Endothelial cell (in vitro differentiated cells): Measurements from ENCODE around the gene WFDC10A. TPM values are rescaled to one million over a fixed set of nuclear protein-coding genes. Genes with fewer than 3 reads are reported as not detected.

Experiments
- DNase-seq: peaks from one replicate; pipeline ENCODE4 v3.0.0; 2021; ENCODE audit warnings: low spot score
- H3K27ac Mint-ChIP-seq: one replicate; pipeline ENCODE4 v1.8.0; 2021; ENCODE audit warnings: mixed read lengths, inconsistent platforms; ENCODE audit not compliant: unreplicated experiment
- H3K27me3 Mint-ChIP-seq: one replicate; pipeline ENCODE4 v1.8.0; 2021; ENCODE audit warnings: mild to moderate bottlenecking, moderate library complexity, mixed read lengths, inconsistent platforms; ENCODE audit not compliant: unreplicated experiment
- H3K36me3 Mint-ChIP-seq: one replicate; pipeline ENCODE4 v1.8.0; 2021; ENCODE audit warnings: mild to moderate bottlenecking, low read depth, mixed read lengths, inconsistent platforms; ENCODE audit not compliant: unreplicated experiment
- H3K4me1 Mint-ChIP-seq: one replicate; pipeline ENCODE4 v1.8.0; 2021; ENCODE audit warnings: mild to moderate bottlenecking, mixed read lengths, inconsistent platforms; ENCODE audit not compliant: unreplicated experiment
- H3K4me3 Mint-ChIP-seq: one replicate; pipeline ENCODE4 v1.8.0; 2021; ENCODE audit warnings: mild to moderate bottlenecking, mixed read lengths, inconsistent platforms; ENCODE audit not compliant: unreplicated experiment
- H3K9me3 Mint-ChIP-seq: one replicate; pipeline ENCODE4 v1.8.0; 2021; ENCODE audit warnings: mixed read lengths, inconsistent platforms; ENCODE audit not compliant: unreplicated experiment
- CTCF ChIP-seq: fragments of 200-600 bp; sonication (generic); IDR thresholded peaks from one replicate; pipeline ENCODE4 v1.5.0; 2021; ENCODE audit warnings: antibody characterized with exemption; ENCODE audit not compliant: unreplicated experiment
- total RNA-seq: library from RNA; stranded (reverse); fragmentation: NEBNext Ultra II Directional; extraction: Animal tissue kit (Norgen Biotek cat#: 25700); gene quantifications from one replicate; pipeline ENCODE4 v1.2.1, GENCODE V29; 2021; ENCODE audit not compliant: unreplicated experiment

WFDC10A gene
- total RNA-seq, 1 donor from 2014 or later, result not detected

GRCh38 chr20:45611054-45611453, 18.5 kb upstream of the WFDC10A start:
- no peak for TF ChIP-seq CTCF
- H3K4me3 Mint-ChIP-seq, result no peak overlapping the region
- H3K4me1 Mint-ChIP-seq, result peaks cover 4% of the 10 kb centered on the region
- H3K27ac Mint-ChIP-seq, result no peak overlapping the region
- peaks cover 3% of the 10 kb centered on the region for H3K36me3 Mint-ChIP-seq
- peaks cover 6% of the 10 kb centered on the region for H3K9me3 Mint-ChIP-seq
- DNase-seq, result no peak
- H3K27me3 Mint-ChIP-seq, result no peaks in the 10 kb centered on the region

- no peaks in the 10 kb centered on the region for H3K27me3 Mint-ChIP-seq
- H3K4me1 Mint-ChIP-seq, result peaks cover 4% of the 10 kb centered on the region
- H3K27ac Mint-ChIP-seq, result no peak overlapping the region
- H3K4me3 Mint-ChIP-seq, result no peak overlapping the region
- peaks cover 3% of the 10 kb centered on the region for H3K9me3 Mint-ChIP-seq
- H3K36me3 Mint-ChIP-seq, result peaks cover 3% of the 10 kb centered on the region
- DNase-seq, result no peak
- no peak for TF ChIP-seq CTCF
Observed at GRCh38 chr20:45612314-45612713, 17.2 kb upstream of the WFDC10A start.

- no peaks in the 10 kb centered on the region for H3K4me1 Mint-ChIP-seq
- H3K4me3 Mint-ChIP-seq, result no peak overlapping the region
- no peaks in the 10 kb centered on the region for H3K27me3 Mint-ChIP-seq
- no peaks in the 10 kb centered on the region for H3K36me3 Mint-ChIP-seq
- no peak for TF ChIP-seq CTCF
- no peak for DNase-seq
- no peak overlapping the region for H3K27ac Mint-ChIP-seq
- H3K9me3 Mint-ChIP-seq, result no peaks in the 10 kb centered on the region
Observed at GRCh38 chr20:45617591-45617990, 11.9 kb upstream of the WFDC10A start.

- no peak for TF ChIP-seq CTCF
- no peak overlapping the region for H3K27ac Mint-ChIP-seq
- DNase-seq, result no peak
- no peaks in the 10 kb centered on the region for H3K36me3 Mint-ChIP-seq
- no peaks in the 10 kb centered on the region for H3K9me3 Mint-ChIP-seq
- no peak overlapping the region for H3K4me3 Mint-ChIP-seq
- H3K4me1 Mint-ChIP-seq, result no peaks in the 10 kb centered on the region
- H3K27me3 Mint-ChIP-seq, result no peaks in the 10 kb centered on the region
Observed at GRCh38 chr20:45621593-45621992, 7.9 kb upstream of the WFDC10A start.

GRCh38 chr20:45626540-45626939, 3.0 kb upstream of the WFDC10A start:
- H3K27me3 Mint-ChIP-seq, result no peaks in the 10 kb centered on the region
- no peaks in the 10 kb centered on the region for H3K36me3 Mint-ChIP-seq
- no peak for TF ChIP-seq CTCF
- no peaks in the 10 kb centered on the region for H3K4me1 Mint-ChIP-seq
- no peaks in the 10 kb centered on the region for H3K9me3 Mint-ChIP-seq
- no peak overlapping the region for H3K27ac Mint-ChIP-seq
- no peak for DNase-seq
- H3K4me3 Mint-ChIP-seq, result no peak overlapping the region
